ENCODE measurements around the gene SYNPO2. TPM values are rescaled to one million over a fixed set of nuclear protein-coding genes. Genes with fewer than 3 reads are reported as not detected.

Gene SYNPO2
- total RNA-seq, 1 experiment from 2014 or later = 0.26 TPM

DNA sequence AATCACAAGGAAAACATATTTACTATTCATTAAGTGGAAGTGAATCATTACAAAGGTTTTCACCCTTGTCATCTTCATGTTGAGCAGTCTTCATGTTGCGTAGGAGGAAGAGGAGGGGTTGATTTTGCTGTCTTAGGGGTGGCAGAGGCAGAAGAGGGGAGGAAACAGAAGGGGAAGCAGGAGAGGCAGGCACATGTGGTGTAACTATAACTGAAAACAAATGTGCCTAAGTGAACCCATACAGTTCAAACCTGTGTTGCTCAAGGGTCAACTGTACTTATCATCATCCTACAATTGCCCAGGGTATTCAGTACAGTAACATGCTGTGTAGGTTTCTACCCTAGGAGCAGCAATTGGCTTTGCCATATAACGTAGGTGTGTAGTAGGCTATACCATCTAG, 47.2 kb downstream of the SYNPO2 start:
- ChIA-PET CTCF (no interaction called here), POLR2A (ENCODE audit: low non-redundant PET) (no interaction called here)
- Histone ChIP-seq H3K4me3 (ENCODE audit: low read depth, low read length, poor library complexity, severe bottlenecking) (no peak overlapping the region), H3K27me3 (replicated peaks; ENCODE audit: insufficient read depth, low read depth, low read length, poor library complexity) (no peaks in the 10 kb centered on the region), H3K36me3 (ENCODE audit: insufficient read depth, low read length, poor library complexity, severe bottlenecking) (no peaks in the 10 kb centered on the region), H3K4me1 (ENCODE audit: insufficient read depth, low read length, poor library complexity, severe bottlenecking) (no peaks in the 10 kb centered on the region), H3K9me3 (ENCODE audit: low read depth, low read length, poor library complexity, severe bottlenecking) (no peaks in the 10 kb centered on the region), H3K27ac (ENCODE audit: low read depth, low read length, poor library complexity, severe bottlenecking) (no peak overlapping the region)
- DNase-seq (ENCODE audit: low spot score) = no peak
- TF ChIP-seq, protein P1, sequence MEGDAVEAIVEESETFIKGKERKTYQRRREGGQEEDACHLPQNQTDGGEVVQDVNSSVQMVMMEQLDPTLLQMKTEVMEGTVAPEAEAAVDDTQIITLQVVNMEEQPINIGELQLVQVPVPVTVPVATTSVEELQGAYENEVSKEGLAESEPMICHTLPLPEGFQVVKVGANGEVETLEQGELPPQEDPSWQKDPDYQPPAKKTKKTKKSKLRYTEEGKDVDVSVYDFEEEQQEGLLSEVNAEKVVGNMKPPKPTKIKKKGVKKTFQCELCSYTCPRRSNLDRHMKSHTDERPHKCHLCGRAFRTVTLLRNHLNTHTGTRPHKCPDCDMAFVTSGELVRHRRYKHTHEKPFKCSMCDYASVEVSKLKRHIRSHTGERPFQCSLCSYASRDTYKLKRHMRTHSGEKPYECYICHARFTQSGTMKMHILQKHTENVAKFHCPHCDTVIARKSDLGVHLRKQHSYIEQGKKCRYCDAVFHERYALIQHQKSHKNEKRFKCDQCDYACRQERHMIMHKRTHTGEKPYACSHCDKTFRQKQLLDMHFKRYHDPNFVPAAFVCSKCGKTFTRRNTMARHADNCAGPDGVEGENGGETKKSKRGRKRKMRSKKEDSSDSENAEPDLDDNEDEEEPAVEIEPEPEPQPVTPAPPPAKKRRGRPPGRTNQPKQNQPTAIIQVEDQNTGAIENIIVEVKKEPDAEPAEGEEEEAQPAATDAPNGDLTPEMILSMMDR (conservative IDR thresholded peaks at IDR 0.05; ENCODE audit: low read depth, low read length) = no peak
- BruUV-seq (replicated peaks) = no TSS peak
- intact Hi-C loops (cut with micrococcal nuclease; ENCODE audit: unreplicated experiment) = no loop called here

DNA sequence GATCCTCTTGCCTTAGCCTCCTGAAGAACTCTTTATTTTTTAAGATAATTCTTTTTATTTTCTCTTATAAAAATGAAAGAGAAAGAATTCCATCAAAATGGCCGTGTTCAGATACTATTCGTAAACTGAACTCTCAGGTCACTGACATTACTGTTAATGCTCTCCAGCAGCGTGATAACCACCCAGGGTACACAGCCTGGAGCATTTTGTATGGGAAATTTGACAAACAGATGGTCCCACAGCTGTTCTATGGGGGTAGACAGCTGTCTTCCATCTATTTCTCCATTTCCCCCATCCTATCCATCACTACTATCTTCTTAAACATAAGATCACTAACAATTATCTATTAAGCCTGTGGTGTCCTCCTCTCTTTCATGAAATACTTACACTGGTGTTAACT, 47.8 kb downstream of the SYNPO2 start:
- H3K4me3 ChIP-seq (ENCODE audit: low read depth, low read length, poor library complexity, severe bottlenecking) = no peak overlapping the region
- ChIA-PET CTCF (no interaction called here), POLR2A (ENCODE audit: low non-redundant PET) (no interaction called here)
- H3K27me3 ChIP-seq (replicated peaks; ENCODE audit: insufficient read depth, low read depth, low read length, poor library complexity) = no peaks in the 10 kb centered on the region
- no peaks in the 10 kb centered on the region for H3K9me3 ChIP-seq (ENCODE audit: low read depth, low read length, poor library complexity, severe bottlenecking)
- no peak overlapping the region for H3K27ac ChIP-seq (ENCODE audit: low read depth, low read length, poor library complexity, severe bottlenecking)
- no peak for TF ChIP-seq EZH2 (IDR thresholded peaks at IDR 0.05; ENCODE audit: borderline replicate concordance, low read depth, low read length, poor library complexity, severe bottlenecking)
- TF ChIP-seq, protein P1 (conservative IDR thresholded peaks at IDR 0.05; ENCODE audit: low read depth, low read length) = no peak
- H3K4me1 ChIP-seq (ENCODE audit: insufficient read depth, low read length, poor library complexity, severe bottlenecking) = peaks cover under 1% of the 10 kb centered on the region
- BruUV-seq (replicated peaks) = no TSS peak
- DNase-seq (ENCODE audit: low spot score) = no peak
- intact Hi-C loops (cut with micrococcal nuclease; ENCODE audit: unreplicated experiment) = no loop called here
- H3K36me3 ChIP-seq (ENCODE audit: insufficient read depth, low read length, poor library complexity, severe bottlenecking) = no peaks in the 10 kb centered on the region

DNA sequence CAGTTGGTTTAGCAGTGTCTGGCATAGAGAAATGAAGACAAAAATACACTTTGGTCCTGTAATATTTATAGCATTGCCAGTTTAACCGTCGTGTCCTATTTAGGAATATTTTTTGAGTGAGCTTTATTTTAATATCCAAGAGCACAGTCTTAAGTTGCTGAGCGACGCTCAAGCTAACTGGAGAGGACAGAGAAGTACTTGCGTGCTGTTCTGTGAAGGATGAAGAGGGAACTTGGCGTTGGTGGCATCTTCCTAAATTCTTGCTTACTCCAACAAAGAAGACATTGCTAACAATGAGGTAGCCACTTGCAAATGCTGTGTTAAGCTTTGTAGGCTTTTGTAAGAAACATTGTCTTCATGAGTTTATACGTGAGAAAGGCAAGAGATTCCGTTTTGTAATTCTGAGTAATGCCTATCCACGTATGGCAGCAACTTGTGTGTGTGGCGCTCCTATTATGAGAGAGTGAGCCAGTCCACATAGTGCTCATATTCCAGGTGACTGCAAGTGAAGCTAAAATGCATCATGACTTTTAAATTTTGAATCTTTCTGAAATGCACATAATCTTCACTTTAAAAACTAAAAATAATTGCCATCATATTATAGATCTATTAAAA, 50.6 kb downstream of the SYNPO2 start:
- ChIA-PET POLR2A (ENCODE audit: low non-redundant PET) (no interaction called here), CTCF (no interaction called here)
- no peak for DNase-seq (ENCODE audit: low spot score)
- peaks cover 14% of the 10 kb centered on the region for H3K4me1 ChIP-seq (ENCODE audit: insufficient read depth, low read length, poor library complexity, severe bottlenecking)
- no peaks in the 10 kb centered on the region for H3K27me3 ChIP-seq (replicated peaks; ENCODE audit: insufficient read depth, low read depth, low read length, poor library complexity)
- H3K9me3 ChIP-seq (ENCODE audit: low read depth, low read length, poor library complexity, severe bottlenecking) = no peaks in the 10 kb centered on the region
- no peak overlapping the region for H3K27ac ChIP-seq (ENCODE audit: low read depth, low read length, poor library complexity, severe bottlenecking)
- no peaks in the 10 kb centered on the region for H3K36me3 ChIP-seq (ENCODE audit: insufficient read depth, low read length, poor library complexity, severe bottlenecking)
- intact Hi-C loops (cut with micrococcal nuclease; ENCODE audit: unreplicated experiment) = no loop called here
- TF ChIP-seq, protein P1 (conservative IDR thresholded peaks at IDR 0.05; ENCODE audit: low read depth, low read length) = no peak
- TF ChIP-seq EZH2 (IDR thresholded peaks at IDR 0.05; ENCODE audit: borderline replicate concordance, low read depth, low read length, poor library complexity, severe bottlenecking) = no peak
- no peak overlapping the region for H3K4me3 ChIP-seq (ENCODE audit: low read depth, low read length, poor library complexity, severe bottlenecking)
- no TSS peak for BruUV-seq (replicated peaks)

All from A673 (cell line).